ENCODE results near the gene PGM2.
A peak's percentile ranks its signal among the peaks of the same experiment; 100 is the strongest.
"Not testable (repeated sequence)": the region's sequence is repeated elsewhere in the genome, so short reads cannot be mapped to it uniquely, and the experiment has no call there.

Gene PGM2

DNA sequence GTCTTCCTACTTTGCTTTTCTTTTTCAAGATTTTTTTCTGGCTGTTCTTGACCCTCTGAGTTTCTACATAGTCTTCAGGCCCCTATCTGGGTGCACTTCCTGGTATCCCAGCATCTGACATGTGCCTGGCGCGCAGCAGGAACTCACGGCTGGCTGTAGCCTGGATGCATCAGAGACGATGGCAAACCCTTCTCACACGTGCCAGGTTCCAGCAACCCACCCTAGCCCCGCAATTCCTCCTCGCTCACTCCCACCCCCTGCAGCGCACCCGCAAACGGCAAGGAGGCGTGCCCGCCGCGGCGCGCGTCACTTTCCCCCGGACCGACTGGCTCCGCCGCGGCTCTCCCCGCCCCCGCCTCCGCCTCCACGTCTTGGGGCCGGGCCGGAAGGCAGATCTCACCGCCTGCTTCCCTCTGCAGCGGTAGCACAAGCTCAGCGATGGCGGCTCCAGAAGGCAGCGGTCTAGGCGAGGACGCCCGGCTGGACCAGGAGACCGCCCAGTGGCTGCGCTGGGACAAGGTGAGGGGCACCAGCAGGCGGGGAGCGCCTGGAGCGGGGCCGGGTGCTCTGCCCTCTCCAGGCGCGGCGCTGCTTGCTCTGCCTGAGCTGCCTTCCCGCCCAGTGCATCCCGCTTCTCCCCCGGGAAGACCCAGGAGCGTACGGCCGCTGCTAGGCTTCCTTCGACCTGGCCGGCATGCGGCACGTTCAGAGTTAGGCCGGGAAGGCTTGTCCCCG, at the start of gene PGM2:
TSS of gene PGM2 (plus strand) at position 392 of the 735 bp plus-strand sequence. CDS start at position 439, 47 bp downstream.
- peak; percentile 90 to 92 for DNase-seq

DNA sequence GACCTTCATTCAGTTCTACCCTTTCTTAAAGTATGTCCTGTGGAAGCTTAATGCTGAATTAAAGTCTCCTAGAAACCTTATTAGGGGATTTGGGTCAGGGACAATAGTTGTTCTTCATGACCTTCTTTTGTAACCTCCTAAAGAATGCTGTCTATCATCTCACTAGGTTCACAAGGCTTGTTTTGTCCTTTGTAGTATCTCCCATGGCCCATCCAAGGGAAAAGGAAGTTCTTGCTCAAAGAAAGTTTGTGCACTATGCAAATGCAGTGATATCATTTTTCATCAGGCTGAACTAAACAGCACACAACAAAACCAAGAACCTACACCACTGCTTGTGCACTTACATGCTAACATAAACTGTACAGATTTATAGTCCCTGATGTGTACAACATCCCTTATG, 46.6 kb upstream of the PGM2 start:
- DNase-seq = no peak

- peak; percentile 19 to 29 for DNase-seq
These were observed 45.9 kb upstream of the PGM2 start for GRCh38 chr4:37780444-37781130.

DNA sequence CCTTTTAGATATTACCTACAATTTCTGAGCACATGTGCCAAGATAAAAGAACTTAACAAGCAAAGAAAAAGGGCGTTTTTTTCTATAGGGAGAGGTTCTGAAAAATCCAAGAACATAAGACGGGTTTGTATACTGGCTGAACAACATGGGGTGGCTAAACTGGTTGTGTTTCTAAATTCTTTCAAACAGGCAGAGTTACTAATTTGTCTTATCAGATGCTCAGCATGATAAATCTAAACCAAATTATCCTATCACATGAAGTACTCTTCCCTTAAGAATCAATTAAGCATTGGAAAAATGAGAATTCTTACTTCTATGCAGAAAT, 45.4 kb upstream of the PGM2 start:
- DNase-seq = no peak

- DNase-seq = not testable (repeated sequence)
These were observed 40.2 kb upstream of the PGM2 start for GRCh38 chr4:37786267-37786666.

GRCh38 chr4:37787883-37788460, 38.5 kb upstream of the PGM2 start:
- DNase-seq = not testable (repeated sequence)

DNA sequence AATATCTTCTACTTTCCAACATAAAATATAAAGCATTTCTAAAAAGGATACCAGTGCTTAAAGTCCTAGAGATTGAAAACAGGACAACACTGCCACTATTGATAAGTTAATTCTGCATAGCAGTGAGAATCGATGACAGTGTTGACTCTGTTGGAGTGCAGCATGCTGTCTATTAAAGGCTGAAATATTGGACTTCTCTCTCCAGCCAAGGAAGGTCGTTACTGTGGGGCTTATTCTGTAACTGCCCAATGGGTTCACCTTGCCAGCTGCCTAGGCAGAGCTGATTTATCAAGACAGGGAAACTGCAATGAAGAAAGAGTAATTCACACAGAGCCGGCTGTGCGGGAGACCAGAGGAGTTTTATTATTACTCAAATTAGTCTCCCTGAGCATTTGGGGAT, 37.7 kb upstream of the PGM2 start:
- DNase-seq = no peak

DNA sequence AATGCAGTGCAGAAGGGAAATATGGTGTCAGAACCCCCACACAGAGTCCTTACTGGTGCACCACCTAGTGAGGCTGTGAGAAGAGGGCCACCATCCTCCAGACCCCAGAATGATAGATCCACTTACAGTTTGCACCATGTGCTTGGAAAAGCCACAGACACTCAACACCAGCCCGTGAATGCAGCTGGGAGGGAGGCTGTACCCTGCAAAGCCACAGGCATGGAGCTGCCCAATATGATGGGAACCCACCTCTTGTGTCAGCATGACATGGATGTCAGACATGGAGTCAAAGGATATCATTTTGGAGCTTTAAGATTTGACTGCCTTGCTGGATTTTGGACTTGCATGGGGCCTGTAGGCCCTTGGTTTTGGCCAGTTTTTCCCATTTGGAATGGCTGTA, 34.2 kb upstream of the PGM2 start:
- no peak for DNase-seq

GRCh38 chr4:37793562-37793961, 32.9 kb upstream of the PGM2 start:
- no peak for DNase-seq

- no peak for DNase-seq
These were observed 32.4 kb upstream of the PGM2 start for GRCh38 chr4:37794056-37794455.

GRCh38 chr4:37795581-37796195, 30.8 kb upstream of the PGM2 start:
- no peak for DNase-seq

- no peak for DNase-seq
These were observed 29.1 kb upstream of the PGM2 start for GRCh38 chr4:37797374-37797773.

DNA sequence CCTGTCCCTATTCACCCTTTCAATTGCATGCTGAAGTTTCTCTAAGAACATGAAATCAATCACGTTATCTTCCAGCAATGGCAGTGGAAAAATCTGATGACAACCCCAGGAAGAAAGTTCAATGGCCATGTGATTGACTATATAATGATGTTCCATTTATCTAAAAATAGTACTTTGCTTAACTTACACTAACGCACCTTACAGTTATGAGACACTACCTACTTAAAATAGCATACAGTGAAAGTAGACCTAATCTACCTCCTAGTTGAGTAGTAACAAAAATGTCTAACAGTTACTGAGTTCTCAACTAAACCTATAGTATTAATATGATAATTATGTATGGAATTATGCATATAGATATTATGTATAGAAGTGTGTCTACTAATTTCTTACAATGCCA, 28.6 kb upstream of the PGM2 start:
- no peak for DNase-seq

- DNase-seq = no peak
These were observed 27.9 kb upstream of the PGM2 start for GRCh38 chr4:37798616-37799015.

GRCh38 chr4:37799941-37800554, 26.4 kb upstream of the PGM2 start:
- DNase-seq = no peak

DNA sequence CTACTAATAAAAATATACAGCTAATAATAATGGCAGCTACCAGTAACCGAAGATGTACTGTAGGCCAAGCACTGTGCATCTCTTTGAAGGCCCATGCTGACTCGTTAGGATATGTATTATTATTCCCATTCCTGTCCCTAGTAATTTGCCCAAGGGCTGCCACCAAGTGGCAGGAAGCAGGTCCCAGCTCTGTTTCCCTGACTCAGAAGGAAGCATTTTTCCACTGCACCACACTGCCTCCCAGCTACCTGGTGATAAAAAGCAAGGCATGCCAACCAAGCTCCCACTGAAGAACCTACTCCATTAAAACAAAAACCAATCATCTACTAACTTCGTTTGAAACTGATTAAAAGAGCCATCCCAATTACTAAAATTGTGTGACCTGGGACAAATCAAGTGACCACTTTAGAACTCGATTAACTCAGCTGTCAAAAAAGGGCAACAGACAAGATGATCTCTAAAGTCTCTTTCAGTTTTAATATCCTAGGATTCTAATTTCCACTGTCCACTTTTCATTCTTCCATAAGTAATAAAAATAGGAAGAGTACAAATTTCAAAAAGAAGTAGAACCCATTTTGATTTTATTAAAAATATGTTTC, 24.3 kb upstream of the PGM2 start:
- no peak for DNase-seq

- DNase-seq = no peak
These were observed 23.0 kb upstream of the PGM2 start for GRCh38 chr4:37803348-37803973.

- no peak for DNase-seq
These were observed 21.4 kb upstream of the PGM2 start for GRCh38 chr4:37805091-37805490.

GRCh38 chr4:37812713-37813112, 13.8 kb upstream of the PGM2 start:
- DNase-seq = no peak

DNA sequence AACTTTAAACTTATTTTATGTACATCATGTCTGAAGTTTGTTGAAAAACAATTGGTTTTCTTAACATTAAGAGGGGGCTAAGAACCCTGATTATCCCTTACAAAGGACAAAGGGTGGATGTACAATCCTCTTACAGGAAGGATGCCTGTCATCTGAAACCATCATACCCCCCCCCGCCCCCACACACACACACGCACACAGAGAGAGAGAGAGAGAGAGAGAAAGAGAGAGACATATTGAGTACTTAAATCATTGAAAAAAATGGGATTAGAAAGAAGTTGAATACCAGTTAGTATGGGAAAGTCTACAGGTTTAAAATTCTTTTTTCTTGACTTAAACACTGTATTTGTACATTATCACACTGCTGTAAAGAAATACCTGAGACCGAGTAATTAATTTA, 10.9 kb upstream of the PGM2 start:
- DNase-seq = no peak

DNA sequence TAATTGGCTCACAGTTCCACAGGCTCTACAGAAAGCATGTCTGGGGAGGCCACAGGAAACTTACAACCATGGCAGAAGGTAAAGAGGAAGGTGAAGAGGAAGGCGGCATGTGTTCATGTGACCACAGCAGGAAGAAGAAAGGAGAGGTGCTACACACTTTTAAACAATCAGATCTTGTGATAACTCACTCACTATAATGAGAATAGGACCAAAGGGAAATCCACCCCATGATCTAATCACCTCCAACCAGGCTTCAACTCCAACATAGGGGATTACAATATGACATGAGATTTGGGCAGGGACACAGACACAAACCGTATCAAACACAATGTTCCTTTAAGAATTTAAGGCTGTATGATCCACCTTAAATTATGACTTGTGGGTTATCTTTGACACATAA, 10.5 kb upstream of the PGM2 start:
- DNase-seq = peak in 1 of 2 experiments; percentile 14

GRCh38 chr4:37816719-37817118, 9.8 kb upstream of the PGM2 start:
- no peak for DNase-seq

- DNase-seq = no peak
These were observed 7.7 kb upstream of the PGM2 start for GRCh38 chr4:37818752-37819151.

All from activated CD4-positive, alpha-beta T cell treated with anti-CD3 and anti-CD28 coated beads, Interleukin-2, amount 50 U/mL, for 48 hours (primary cell).